GM20000 (cell line): Measurements from ENCODE around the gene CHCT1.

Source experiments
- DNase-seq: peaks from one replicate; pipeline ENCODE4 v3.0.0; 2012; ENCODE audit warnings: low spot score
- TF ChIP-seq, protein P1 (sequence below): IDR thresholded peaks from 2 replicates; pipeline ENCODE4 v1.5.1; 2012; ENCODE audit warnings: mild to moderate bottlenecking, control low read depth; ENCODE audit errors: extremely low read depth, missing control alignments

The CHCT1 gene

GRCh38 chr17:60387666-60388065, 34.6 kb upstream of the CHCT1 start:
- TF ChIP-seq, protein P1, sequence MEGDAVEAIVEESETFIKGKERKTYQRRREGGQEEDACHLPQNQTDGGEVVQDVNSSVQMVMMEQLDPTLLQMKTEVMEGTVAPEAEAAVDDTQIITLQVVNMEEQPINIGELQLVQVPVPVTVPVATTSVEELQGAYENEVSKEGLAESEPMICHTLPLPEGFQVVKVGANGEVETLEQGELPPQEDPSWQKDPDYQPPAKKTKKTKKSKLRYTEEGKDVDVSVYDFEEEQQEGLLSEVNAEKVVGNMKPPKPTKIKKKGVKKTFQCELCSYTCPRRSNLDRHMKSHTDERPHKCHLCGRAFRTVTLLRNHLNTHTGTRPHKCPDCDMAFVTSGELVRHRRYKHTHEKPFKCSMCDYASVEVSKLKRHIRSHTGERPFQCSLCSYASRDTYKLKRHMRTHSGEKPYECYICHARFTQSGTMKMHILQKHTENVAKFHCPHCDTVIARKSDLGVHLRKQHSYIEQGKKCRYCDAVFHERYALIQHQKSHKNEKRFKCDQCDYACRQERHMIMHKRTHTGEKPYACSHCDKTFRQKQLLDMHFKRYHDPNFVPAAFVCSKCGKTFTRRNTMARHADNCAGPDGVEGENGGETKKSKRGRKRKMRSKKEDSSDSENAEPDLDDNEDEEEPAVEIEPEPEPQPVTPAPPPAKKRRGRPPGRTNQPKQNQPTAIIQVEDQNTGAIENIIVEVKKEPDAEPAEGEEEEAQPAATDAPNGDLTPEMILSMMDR: no peak
- DNase-seq: no peak

DNA sequence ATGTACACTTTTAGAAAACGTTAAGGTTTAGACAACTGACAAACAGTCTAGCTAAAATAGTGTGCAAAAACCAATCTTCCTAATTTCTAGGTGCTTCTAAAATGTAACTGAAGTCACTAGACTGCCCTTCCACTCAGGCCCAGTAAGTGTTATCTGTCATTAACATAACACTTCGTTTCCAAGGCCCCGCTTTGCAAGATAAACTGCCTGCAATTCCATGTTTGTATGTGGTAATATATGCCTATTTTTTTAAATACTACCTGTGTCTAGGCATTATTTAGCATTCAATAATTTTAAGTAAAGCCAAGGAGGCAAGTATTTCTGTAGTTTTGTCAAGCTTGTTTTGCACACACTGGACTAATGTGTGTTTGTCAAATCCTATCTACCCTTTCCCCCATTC, 33.5 kb upstream of the CHCT1 start:
- DNase-seq: no peak
- TF ChIP-seq, protein P1: no peak

DNA sequence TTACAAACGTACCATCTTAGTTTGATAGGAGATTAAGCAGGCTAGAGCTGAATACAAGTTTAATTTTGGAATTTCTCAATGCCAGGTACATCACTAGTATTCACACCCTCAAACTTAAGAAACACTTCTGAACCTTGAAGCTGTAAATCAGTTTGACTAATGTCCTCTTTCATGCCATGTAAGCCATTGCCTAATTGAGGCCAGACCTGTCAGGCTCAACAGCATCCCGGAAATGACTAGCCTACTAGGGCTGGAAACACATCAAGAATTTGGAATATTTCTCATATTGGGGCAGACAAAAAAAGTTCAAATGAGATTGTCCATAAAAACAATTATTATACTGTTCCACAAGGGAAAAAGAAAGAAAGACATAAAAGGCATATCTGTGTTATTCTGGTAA, 32.1 kb upstream of the CHCT1 start:
- TF ChIP-seq, protein P1: no peak
- DNase-seq: no peak

DNA sequence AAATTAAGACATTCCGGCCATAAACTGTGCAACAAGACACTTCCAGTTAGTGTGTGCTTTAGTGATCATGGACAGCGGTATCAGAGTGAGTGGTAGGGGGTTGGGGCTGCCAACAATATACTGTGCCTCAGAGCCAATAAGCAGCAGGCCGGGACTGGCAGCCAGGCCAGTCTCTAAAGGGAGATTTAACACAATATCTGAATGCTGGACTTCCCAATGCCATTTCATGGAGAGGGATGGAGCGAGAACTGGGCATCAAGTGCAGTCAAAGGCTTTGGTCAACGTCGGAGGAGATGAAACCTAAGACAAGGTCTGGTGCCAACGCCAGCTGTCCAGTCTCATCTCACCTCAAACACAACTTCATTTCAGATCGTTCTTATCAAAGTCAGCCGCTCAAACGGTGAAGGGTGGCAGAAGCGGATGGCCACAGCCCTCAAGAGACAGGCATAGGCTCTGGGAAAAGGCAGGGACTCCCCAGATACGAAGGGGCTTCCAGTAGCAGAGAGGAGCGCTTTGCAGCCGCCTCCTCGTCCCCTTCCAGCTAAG, 31.3 kb upstream of the CHCT1 start:
- DNase-seq: peak; percentile 37
- TF ChIP-seq, protein P1: no peak

DNA sequence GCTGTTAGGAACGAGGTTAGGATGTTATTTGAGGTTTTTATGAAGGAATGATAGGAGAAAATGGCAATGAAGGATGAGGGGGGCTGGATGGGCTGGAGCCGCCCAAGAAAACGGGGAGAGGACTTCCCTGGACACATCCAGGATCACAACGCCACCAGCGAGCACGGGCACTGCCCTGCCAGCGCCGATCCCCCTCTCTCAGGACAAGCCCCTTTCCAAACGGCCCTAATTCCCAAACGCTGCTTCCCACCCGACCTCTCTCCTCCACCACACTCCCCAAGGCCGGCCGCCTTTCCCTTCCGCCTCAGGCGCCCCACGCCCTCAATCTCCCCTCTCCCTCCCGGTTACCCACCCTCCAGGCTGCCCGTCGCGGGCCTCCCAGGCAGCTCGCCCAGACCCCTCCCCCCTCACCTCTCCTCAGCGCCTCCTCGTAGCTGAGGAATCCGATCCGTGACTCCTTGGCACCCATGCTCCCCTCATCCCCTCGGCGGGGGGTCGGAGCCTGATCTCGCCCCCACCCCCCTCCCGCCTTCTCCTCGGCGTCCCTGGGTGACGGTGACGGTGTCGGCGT, 30.7 kb upstream of the CHCT1 start:
- TF ChIP-seq, protein P1: no peak

DNA sequence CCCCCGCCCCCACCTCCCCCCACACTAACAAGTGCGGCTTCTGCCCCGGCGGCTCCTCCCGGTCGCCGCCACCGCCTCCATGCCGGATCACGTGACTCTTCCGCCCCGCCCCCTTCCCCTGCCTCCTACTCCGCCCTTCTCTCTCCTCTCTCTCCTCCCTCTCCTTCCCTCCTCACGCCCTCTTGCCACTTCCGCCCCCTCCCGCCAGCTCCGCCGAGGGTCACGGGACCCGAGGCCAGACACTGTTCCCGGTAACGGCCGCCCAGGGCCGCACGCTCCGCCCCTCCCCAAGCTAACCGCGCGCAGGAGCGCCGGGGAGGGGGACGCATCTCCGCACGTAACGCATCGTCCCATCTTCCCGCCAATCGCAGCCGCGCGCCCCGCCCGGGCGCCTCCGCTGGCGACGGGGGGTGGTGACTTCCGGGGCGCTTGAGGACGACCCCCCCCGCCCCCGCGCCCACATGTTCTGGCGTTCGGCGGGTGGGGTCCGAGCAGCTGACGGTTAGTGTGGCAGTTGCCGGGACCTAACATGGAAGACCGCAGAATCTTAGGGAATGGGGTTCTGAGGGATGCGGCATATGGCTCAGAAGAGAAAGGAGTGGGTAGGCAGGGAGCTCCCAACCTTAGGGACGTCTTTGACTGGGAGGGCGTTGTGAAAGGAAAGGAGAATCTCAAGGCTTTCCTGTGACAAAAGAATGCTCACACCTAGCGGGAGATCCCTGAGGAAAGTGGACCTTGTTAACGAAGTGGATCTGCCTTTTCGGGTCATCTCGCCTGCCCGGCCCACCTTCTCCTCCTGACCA, 30.0 kb upstream of the CHCT1 start, which contains the start of gene USP32:
Gene USP32, minus strand, starts transcription at position 92 of the 803 bp plus-strand sequence. CDS start 194 bp downstream, outside the sequence.
- peak; percentile 95 for DNase-seq
- TF ChIP-seq, protein P1: no peak

More for the DNA sequence above, 30.7 kb upstream of the CHCT1 start:
- no peak for DNase-seq
